ENCODE measurements around the gene GLIS1. TPM values are rescaled to one million over a fixed set of nuclear protein-coding genes. Genes with fewer than 3 reads are reported as not detected.

The GLIS1 gene
- total RNA-seq, 1 donor from 2014 or later = not detected

GRCh38 chr1:53672243-53672642 is 66.7 kb downstream of the GLIS1 start:
- H3K27ac Mint-ChIP-seq (ENCODE audit: unreplicated experiment) = no peak overlapping the region
- no peak overlapping the region for H3K4me3 Mint-ChIP-seq (ENCODE audit: unreplicated experiment)
- H3K36me3 Mint-ChIP-seq (ENCODE audit: low read depth, unreplicated experiment) = no peaks in the 10 kb centered on the region
- peaks cover 5% of the 10 kb centered on the region for H3K27me3 Mint-ChIP-seq (ENCODE audit: unreplicated experiment)
- DNase-seq (ENCODE audit: low spot score) = no peak
- H3K4me1 Mint-ChIP-seq (ENCODE audit: unreplicated experiment) = no peaks in the 10 kb centered on the region
- H3K9me3 Mint-ChIP-seq (ENCODE audit: unreplicated experiment) = no peaks in the 10 kb centered on the region
- no peak for TF ChIP-seq CTCF (IDR thresholded peaks at IDR 0.05; ENCODE audit: unreplicated experiment)

- Mint-ChIP-seq H3K4me1 (ENCODE audit: unreplicated experiment) (no peaks in the 10 kb centered on the region), H3K27me3 (ENCODE audit: unreplicated experiment) (peaks cover 2% of the 10 kb centered on the region), H3K36me3 (ENCODE audit: low read depth, unreplicated experiment) (no peaks in the 10 kb centered on the region), H3K9me3 (ENCODE audit: unreplicated experiment) (no peaks in the 10 kb centered on the region), H3K27ac (ENCODE audit: unreplicated experiment) (no peak overlapping the region), H3K4me3 (ENCODE audit: unreplicated experiment) (no peak overlapping the region)
- no peak for DNase-seq (ENCODE audit: low spot score)
- TF ChIP-seq CTCF (IDR thresholded peaks at IDR 0.05; ENCODE audit: unreplicated experiment) = no peak
These were observed 69.3 kb downstream of the GLIS1 start for GRCh38 chr1:53669621-53670191.

- DNase-seq (ENCODE audit: low spot score) = no peak
- H3K36me3 Mint-ChIP-seq (ENCODE audit: low read depth, unreplicated experiment) = no peaks in the 10 kb centered on the region
- peaks cover 4% of the 10 kb centered on the region for H3K27me3 Mint-ChIP-seq (ENCODE audit: unreplicated experiment)
- no peak for TF ChIP-seq CTCF (IDR thresholded peaks at IDR 0.05; ENCODE audit: unreplicated experiment)
- no peaks in the 10 kb centered on the region for H3K9me3 Mint-ChIP-seq (ENCODE audit: unreplicated experiment)
- H3K4me1 Mint-ChIP-seq (ENCODE audit: unreplicated experiment) = no peaks in the 10 kb centered on the region
- H3K4me3 Mint-ChIP-seq (ENCODE audit: unreplicated experiment) = no peak overlapping the region
- no peak overlapping the region for H3K27ac Mint-ChIP-seq (ENCODE audit: unreplicated experiment)
These were observed 72.4 kb downstream of the GLIS1 start for GRCh38 chr1:53666566-53666965.

GRCh38 chr1:53665996-53666395 is 73.0 kb downstream of the GLIS1 start:
- no peaks in the 10 kb centered on the region for H3K4me1 Mint-ChIP-seq (ENCODE audit: unreplicated experiment)
- TF ChIP-seq CTCF (IDR thresholded peaks at IDR 0.05; ENCODE audit: unreplicated experiment) = no peak
- no peak overlapping the region for H3K4me3 Mint-ChIP-seq (ENCODE audit: unreplicated experiment)
- no peaks in the 10 kb centered on the region for H3K9me3 Mint-ChIP-seq (ENCODE audit: unreplicated experiment)
- no peak overlapping the region for H3K27ac Mint-ChIP-seq (ENCODE audit: unreplicated experiment)
- DNase-seq (ENCODE audit: low spot score) = no peak
- H3K27me3 Mint-ChIP-seq (ENCODE audit: unreplicated experiment) = peaks cover 4% of the 10 kb centered on the region
- no peaks in the 10 kb centered on the region for H3K36me3 Mint-ChIP-seq (ENCODE audit: low read depth, unreplicated experiment)

- Mint-ChIP-seq H3K27me3 (ENCODE audit: unreplicated experiment) (peaks cover 4% of the 10 kb centered on the region), H3K9me3 (ENCODE audit: unreplicated experiment) (no peaks in the 10 kb centered on the region), H3K4me1 (ENCODE audit: unreplicated experiment) (no peaks in the 10 kb centered on the region), H3K36me3 (ENCODE audit: low read depth, unreplicated experiment) (no peaks in the 10 kb centered on the region), H3K27ac (ENCODE audit: unreplicated experiment) (no peak overlapping the region), H3K4me3 (ENCODE audit: unreplicated experiment) (no peak overlapping the region)
- TF ChIP-seq CTCF (IDR thresholded peaks at IDR 0.05; ENCODE audit: unreplicated experiment) = no peak
- DNase-seq (ENCODE audit: low spot score) = no peak
These were observed 75.2 kb downstream of the GLIS1 start for GRCh38 chr1:53663529-53664300.
